SK-N-SH treated with all-trans-retinoic acid at 6 μM for 48 hours (cell line): ENCODE measurements around the gene ST6GALNAC3.

Experiments
- ATAC-seq: fragments of 200-7000 bp; cut with Tn5 transposase; 3 replicates; pipeline ENCODE4 v1.9.1; 2020; ENCODE audit warnings: mild to moderate bottlenecking, moderate library complexity
- BACH2 ChIP-seq: fragments of 250-450 bp; sonication (Bioruptor Pico); IDR thresholded peaks from 2 replicates; pipeline ENCODE4 v1.9.0; 2021; ENCODE audit warnings: mild to moderate bottlenecking, borderline replicate concordance
- ESRRG ChIP-seq: fragments of 250-450 bp; sonication (Bioruptor Pico); IDR thresholded peaks from 2 replicates; pipeline ENCODE4 v1.6.1; 2021; ENCODE audit warnings: mild to moderate bottlenecking
- GLIS3 ChIP-seq: fragments of 250-450 bp; sonication (Bioruptor Pico); IDR thresholded peaks from 2 replicates; pipeline ENCODE4 v1.5.0; 2020; ENCODE audit warnings: mild to moderate bottlenecking, moderate library complexity
- ISL1 ChIP-seq: fragments of 250-450 bp; sonication (Bioruptor Pico); IDR thresholded peaks from 2 replicates; pipeline ENCODE4 v2.1.2; 2022; ENCODE audit warnings: mild to moderate bottlenecking, moderate library complexity
- OSR1 ChIP-seq: fragments of 250-450 bp; sonication (Bioruptor Pico); IDR thresholded peaks from 2 replicates; pipeline ENCODE4 v1.8.0; 2022; ENCODE audit warnings: moderate library complexity, mild to moderate bottlenecking, inconsistent platforms
- PPARA ChIP-seq: fragments of 250-450 bp; sonication (Bioruptor Pico); IDR thresholded peaks from 2 replicates; pipeline ENCODE4 v1.5.0; 2020; ENCODE audit warnings: mild to moderate bottlenecking, borderline replicate concordance
- RARB ChIP-seq: fragments of 250-450 bp; sonication (Bioruptor Pico); IDR thresholded peaks from 2 replicates; pipeline ENCODE4 v1.8.0; 2021; ENCODE audit warnings: mild to moderate bottlenecking, moderate library complexity
- SNAI2 ChIP-seq: fragments of 250-450 bp; sonication (Bioruptor Pico); IDR thresholded peaks from 2 replicates; pipeline ENCODE4 v1.5.0; 2020; ENCODE audit warnings: mild to moderate bottlenecking, moderate library complexity
- TCF4 ChIP-seq: fragments of 250-450 bp; sonication (Bioruptor Pico); IDR thresholded peaks from 2 replicates; pipeline ENCODE4 v1.8.0; 2021; ENCODE audit warnings: mild to moderate bottlenecking, moderate library complexity, borderline replicate concordance
- TOX ChIP-seq: fragments of 250-450 bp; sonication (Bioruptor Pico); IDR thresholded peaks from 2 replicates; pipeline ENCODE4 v1.8.0; 2021; ENCODE audit warnings: mild to moderate bottlenecking, moderate library complexity, borderline replicate concordance
- ZFP30 ChIP-seq: fragments of 450-650 bp; formaldehyde crosslinking; IDR thresholded peaks from 2 replicates; pipeline ENCODE4 v1.5.0; 2022; ENCODE audit warnings: mild to moderate bottlenecking, moderate library complexity
- ZNF565 ChIP-seq: fragments of 450-650 bp; formaldehyde crosslinking; conservative IDR thresholded peaks from 2 replicates; pipeline ENCODE4 v1.5.0; 2020; ENCODE audit warnings: low read depth, mild to moderate bottlenecking, moderate library complexity
- ZNF70 ChIP-seq: fragments of 450-650 bp; formaldehyde crosslinking; IDR thresholded peaks from 2 replicates; pipeline ENCODE4 v1.5.0; 2020; ENCODE audit warnings: mild to moderate bottlenecking, moderate library complexity
- ZNF8 ChIP-seq: fragments of 450-650 bp; formaldehyde crosslinking; IDR thresholded peaks from 2 replicates; pipeline ENCODE4 v1.5.0; 2020; ENCODE audit warnings: mild to moderate bottlenecking, moderate library complexity
- TF ChIP-seq, protein P1 (sequence below): fragments of 250-450 bp; sonication (Bioruptor Pico); IDR thresholded peaks from 2 replicates; pipeline ENCODE4 v1.8.0; 2020; ENCODE audit warnings: mild to moderate bottlenecking, moderate library complexity, borderline replicate concordance
- TF ChIP-seq, protein P2 (sequence below): fragments of 250-450 bp; sonication (Bioruptor Pico); IDR thresholded peaks from 2 replicates; pipeline ENCODE4 v1.5.1; 2020; ENCODE audit warnings: low read depth, mild to moderate bottlenecking, moderate library complexity
- TF ChIP-seq, protein P3 (sequence below): fragments of 250-450 bp; sonication (Bioruptor Pico); IDR thresholded peaks from 2 replicates; pipeline ENCODE4 v1.5.1; 2021; ENCODE audit warnings: mild to moderate bottlenecking, moderate library complexity

Gene ST6GALNAC3

DNA sequence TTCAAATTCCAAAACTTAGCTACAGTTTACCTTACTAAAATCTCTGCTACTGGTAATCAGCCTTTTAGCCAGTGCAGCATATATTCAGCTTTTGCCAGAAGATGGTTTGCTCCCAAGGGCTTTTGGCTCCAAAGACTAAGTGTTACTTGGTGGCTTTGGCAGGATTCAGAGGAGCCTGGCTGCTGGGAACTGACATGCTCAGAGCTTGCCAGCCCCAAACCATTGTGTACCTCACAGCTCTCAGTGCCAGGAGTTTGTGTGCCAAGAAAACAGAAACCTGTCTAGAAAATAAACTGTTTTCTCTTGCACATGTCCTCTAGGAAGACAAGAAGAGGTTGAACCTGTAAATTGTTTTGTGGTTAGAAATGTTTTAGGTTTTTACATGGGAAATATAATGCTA is 315.9 kb downstream of the ST6GALNAC3 start:
- ATAC-seq = no peak

DNA sequence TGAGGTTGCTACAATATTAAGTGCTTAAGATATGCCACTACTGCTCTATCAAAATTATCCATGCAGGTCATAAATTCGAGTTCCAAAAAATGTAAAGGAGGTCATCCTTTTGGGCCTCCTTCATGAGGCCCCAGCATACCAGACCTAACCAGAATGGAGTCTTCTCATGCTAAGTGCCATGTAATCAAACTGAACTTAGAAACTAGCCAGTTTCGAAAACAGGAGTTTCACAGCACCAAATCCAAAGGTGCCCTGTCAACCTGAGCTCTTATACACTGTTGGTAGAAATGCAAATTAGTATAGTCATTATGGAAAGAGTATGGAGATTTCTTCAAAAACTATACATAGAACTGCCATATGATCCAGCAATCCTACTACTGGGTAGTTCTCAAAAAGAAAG is 320.5 kb downstream of the ST6GALNAC3 start:
- ATAC-seq = no peak
- TF ChIP-seq TCF4 (CRISPR knock-in tag) = no peak

More for the DNA sequence above, 315.9 kb downstream of the ST6GALNAC3 start:
- no peak for TF ChIP-seq BACH2
- TF ChIP-seq RARB = no peak
- TF ChIP-seq, protein P1, sequence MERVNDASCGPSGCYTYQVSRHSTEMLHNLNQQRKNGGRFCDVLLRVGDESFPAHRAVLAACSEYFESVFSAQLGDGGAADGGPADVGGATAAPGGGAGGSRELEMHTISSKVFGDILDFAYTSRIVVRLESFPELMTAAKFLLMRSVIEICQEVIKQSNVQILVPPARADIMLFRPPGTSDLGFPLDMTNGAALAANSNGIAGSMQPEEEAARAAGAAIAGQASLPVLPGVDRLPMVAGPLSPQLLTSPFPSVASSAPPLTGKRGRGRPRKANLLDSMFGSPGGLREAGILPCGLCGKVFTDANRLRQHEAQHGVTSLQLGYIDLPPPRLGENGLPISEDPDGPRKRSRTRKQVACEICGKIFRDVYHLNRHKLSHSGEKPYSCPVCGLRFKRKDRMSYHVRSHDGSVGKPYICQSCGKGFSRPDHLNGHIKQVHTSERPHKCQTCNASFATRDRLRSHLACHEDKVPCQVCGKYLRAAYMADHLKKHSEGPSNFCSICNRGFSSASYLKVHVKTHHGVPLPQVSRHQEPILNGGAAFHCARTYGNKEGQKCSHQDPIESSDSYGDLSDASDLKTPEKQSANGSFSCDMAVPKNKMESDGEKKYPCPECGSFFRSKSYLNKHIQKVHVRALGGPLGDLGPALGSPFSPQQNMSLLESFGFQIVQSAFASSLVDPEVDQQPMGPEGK (CRISPR knock-in tag) = no peak

DNA sequence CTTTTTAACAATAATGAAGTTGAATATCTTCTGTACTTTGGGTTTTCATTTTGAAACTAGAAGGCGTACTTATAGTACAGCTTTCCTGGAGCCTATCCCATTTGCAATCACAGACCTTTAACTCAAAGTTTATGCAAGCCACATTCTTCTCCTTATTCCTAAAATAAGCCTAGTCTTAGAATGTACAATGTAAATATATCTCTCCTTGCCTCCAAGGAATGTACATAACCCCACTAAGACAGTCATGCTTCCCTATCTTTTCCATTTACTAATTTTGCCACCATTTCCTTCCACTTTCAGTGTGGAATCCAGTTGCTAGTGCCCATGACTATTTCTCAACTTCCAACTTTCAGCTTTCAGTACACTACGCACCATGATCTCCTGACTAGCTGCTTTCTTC is 327.6 kb downstream of the ST6GALNAC3 start:
- TF ChIP-seq ESRRG (CRISPR knock-in tag) = no peak
- TF ChIP-seq ZNF70 (CRISPR knock-in tag) = no peak
- no peak for TF ChIP-seq ZNF8 (CRISPR knock-in tag)
- TF ChIP-seq, protein P1 (CRISPR knock-in tag) = no peak
- no peak for TF ChIP-seq ZNF565 (CRISPR knock-in tag)
- TF ChIP-seq TOX (CRISPR knock-in tag) = no peak
- no peak for TF ChIP-seq PPARA (CRISPR knock-in tag)
- TF ChIP-seq, protein P2, sequence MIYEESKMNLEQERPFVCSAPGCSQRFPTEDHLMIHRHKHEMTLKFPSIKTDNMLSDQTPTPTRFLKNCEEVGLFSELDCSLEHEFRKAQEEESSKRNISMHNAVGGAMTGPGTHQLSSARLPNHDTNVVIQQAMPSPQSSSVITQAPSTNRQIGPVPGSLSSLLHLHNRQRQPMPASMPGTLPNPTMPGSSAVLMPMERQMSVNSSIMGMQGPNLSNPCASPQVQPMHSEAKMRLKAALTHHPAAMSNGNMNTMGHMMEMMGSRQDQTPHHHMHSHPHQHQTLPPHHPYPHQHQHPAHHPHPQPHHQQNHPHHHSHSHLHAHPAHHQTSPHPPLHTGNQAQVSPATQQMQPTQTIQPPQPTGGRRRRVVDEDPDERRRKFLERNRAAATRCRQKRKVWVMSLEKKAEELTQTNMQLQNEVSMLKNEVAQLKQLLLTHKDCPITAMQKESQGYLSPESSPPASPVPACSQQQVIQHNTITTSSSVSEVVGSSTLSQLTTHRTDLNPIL (CRISPR knock-in tag) = no peak
- no peak for TF ChIP-seq OSR1 (CRISPR knock-in tag)
- no peak for TF ChIP-seq GLIS3 (CRISPR knock-in tag)
- TF ChIP-seq, protein P3, sequence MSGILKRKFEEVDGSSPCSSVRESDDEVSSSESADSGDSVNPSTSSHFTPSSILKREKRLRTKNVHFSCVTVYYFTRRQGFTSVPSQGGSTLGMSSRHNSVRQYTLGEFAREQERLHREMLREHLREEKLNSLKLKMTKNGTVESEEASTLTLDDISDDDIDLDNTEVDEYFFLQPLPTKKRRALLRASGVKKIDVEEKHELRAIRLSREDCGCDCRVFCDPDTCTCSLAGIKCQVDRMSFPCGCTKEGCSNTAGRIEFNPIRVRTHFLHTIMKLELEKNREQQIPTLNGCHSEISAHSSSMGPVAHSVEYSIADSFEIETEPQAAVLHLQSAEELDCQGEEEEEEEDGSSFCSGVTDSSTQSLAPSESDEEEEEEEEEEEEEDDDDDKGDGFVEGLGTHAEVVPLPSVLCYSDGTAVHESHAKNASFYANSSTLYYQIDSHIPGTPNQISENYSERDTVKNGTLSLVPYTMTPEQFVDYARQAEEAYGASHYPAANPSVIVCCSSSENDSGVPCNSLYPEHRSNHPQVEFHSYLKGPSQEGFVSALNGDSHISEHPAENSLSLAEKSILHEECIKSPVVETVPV = no peak
- TF ChIP-seq, all 23 proteins: peak for 0
- no peak for ATAC-seq

DNA sequence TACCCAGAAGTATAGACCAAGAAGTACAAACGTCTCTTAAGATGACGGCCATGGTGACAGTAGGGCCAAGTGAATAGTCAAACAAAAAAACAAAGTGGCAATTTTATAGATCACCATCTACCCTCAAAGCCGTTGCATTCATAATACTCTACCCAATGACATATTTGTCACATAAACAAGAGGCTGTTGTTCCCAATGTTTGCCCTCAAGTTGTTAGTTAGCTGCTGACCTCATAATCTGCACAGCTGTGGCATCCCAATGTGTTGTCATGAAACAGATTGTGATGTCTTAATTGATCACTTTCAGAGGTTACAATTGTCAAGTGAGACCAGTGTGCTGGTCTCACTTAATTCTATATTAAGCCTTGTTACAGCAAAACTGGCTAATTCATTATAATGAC is 333.8 kb downstream of the ST6GALNAC3 start:
- TF ChIP-seq SNAI2 (CRISPR knock-in tag) (no peak), BACH2 (no peak)
- TF ChIP-seq, protein P2 (CRISPR knock-in tag) = no peak
- no peak for ATAC-seq

DNA sequence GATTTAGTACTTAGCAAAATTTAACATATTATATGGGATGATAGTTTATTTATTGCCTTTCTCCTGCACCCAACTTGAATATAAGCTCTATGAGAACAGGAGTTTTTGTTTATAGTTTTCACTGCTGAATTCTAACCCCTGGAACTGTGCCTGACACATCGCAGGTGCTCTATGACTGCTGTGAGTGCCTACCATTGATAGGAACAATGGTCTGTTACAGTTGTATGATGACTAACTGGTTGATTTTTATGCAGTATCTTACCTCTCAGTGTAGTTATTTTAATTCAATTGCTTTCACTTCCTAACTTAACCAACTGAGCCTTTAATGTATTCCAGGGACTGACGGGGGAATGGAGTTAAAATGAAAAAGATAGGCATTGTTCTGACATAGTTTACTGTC is 336.0 kb downstream of the ST6GALNAC3 start:
- no peak for ATAC-seq
- TF ChIP-seq ZNF565 (CRISPR knock-in tag) (no peak), ZFP30 (CRISPR knock-in tag) (no peak), ISL1 (CRISPR knock-in tag) (0 out of 2 replicates have a peak, but pooled peaks have one; percentile 28), RARB (no peak), TOX (CRISPR knock-in tag) (no peak), TCF4 (CRISPR knock-in tag) (no peak)
- TF ChIP-seq, protein P1 (CRISPR knock-in tag) = no peak
